Large intestine (tissue), 3 donors: Measurements from ENCODE around the gene FAM186B. TPM values are rescaled to one million over a fixed set of nuclear protein-coding genes. Genes with fewer than 3 reads are reported as not detected.

ENCODE experiments used
- DNase-seq, 2 donors: peaks; one replicate each; pipeline versions ENCODE4 v3.0.0 to v3.0.0-alpha.2; 2013
- H3K27ac ChIP-seq: one replicate; pipeline ENCODE4 v1.5.1; 2013; ENCODE audit warnings: low read length
- H3K27me3 ChIP-seq: 2 replicates; pipeline ENCODE4 v1.6.1; 2013; ENCODE audit warnings: low read length; ENCODE audit not compliant: control insufficient read depth, insufficient read depth
- H3K36me3 ChIP-seq: 2 replicates; pipeline ENCODE4 v1.6.1; 2013; ENCODE audit warnings: low read length; ENCODE audit not compliant: control insufficient read depth, insufficient read depth
- H3K4me1 ChIP-seq: one replicate; pipeline ENCODE4 v1.6.1; 2013; ENCODE audit warnings: low read length; ENCODE audit not compliant: control insufficient read depth, insufficient read depth
- H3K4me3 ChIP-seq: one replicate; pipeline ENCODE4 v1.5.1; 2013; ENCODE audit warnings: low read length
- H3K9me3 ChIP-seq: one replicate; pipeline ENCODE4 v1.6.1; 2013; ENCODE audit warnings: mild to moderate bottlenecking, low read depth, low read length, moderate library complexity; ENCODE audit not compliant: control insufficient read depth
- WGBS: methylation state at CpG from one replicate; pipeline ENCODE4 v1.1.5; 2013; ENCODE audit warnings: low lambda C conversion rate; ENCODE audit not compliant: insufficient coverage; 5-methylcytosine and 5-hydroxymethylcytosine counted together
- polyA plus RNA-seq: library from polyadenylated mRNA; unstranded; fragments of 120-200 nt; gene quantifications from one replicate; pipeline ENCODE4 v1.2.1, GENCODE V29; 2013

The FAM186B gene
- polyA plus RNA-seq, 1 donor: 0.91 TPM

GRCh38 chr12:49549735-49550692, 55.4 kb downstream of the FAM186B start:
- peak in 1 of 2 donors; percentile 59 for DNase-seq
- peak overlapping the region; percentile 15 for H3K27ac ChIP-seq
- no peaks in the 10 kb centered on the region for H3K36me3 ChIP-seq
- H3K4me3 ChIP-seq: peak overlapping the region; percentile 33
- H3K27me3 ChIP-seq: peaks cover 22% of the 10 kb centered on the region
- H3K4me1 ChIP-seq: peaks cover 32% of the 10 kb centered on the region
- no peaks in the 10 kb centered on the region for H3K9me3 ChIP-seq
- no CpG with 5 or more reads among the region's 28 CpGs for WGBS

GRCh38 chr12:49548822-49549648, 56.4 kb downstream of the FAM186B start:
- peak overlapping the region; percentile 33 for H3K4me3 ChIP-seq
- peaks cover 32% of the 10 kb centered on the region for H3K27me3 ChIP-seq
- H3K36me3 ChIP-seq: no peaks in the 10 kb centered on the region
- H3K27ac ChIP-seq: no peak overlapping the region
- H3K9me3 ChIP-seq: no peaks in the 10 kb centered on the region
- no CpG with 5 or more reads among the region's 70 CpGs for WGBS
- peaks cover 32% of the 10 kb centered on the region for H3K4me1 ChIP-seq
- DNase-seq: no peak

DNA sequence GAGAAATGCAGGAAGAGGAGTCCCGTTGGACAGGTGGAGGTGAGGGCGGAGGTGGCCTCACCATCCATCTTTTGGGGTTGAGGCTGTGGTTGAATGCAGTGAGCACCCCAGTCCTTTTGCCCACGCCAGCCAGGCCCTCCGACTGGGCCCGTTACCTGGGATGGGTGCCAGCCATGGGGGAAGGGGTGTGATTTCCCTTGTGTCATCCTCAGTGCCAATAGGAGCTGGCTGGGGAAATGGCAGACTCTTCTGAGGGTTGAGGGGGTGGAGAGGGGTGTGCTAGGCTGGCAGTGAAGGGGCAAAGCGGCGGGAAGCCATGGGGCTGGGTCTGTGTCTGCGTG, 57.0 kb downstream of the FAM186B start:
- no CpG with 5 or more reads among the region's 8 CpGs for WGBS
- Histone ChIP-seq H3K9me3 (no peaks in the 10 kb centered on the region), H3K27ac (no peak overlapping the region), H3K27me3 (peaks cover 37% of the 10 kb centered on the region), H3K4me1 (peaks cover 37% of the 10 kb centered on the region), H3K4me3 (peak overlapping the region; percentile 33), H3K36me3 (no peaks in the 10 kb centered on the region)
- DNase-seq: no peak

GRCh38 chr12:49547090-49547690, 58.2 kb downstream of the FAM186B start:
- H3K9me3 ChIP-seq: peaks cover 3% of the 10 kb centered on the region
- H3K36me3 ChIP-seq: no peaks in the 10 kb centered on the region
- H3K4me1 ChIP-seq: peaks cover 43% of the 10 kb centered on the region
- H3K27me3 ChIP-seq: peaks cover 46% of the 10 kb centered on the region
- no peak overlapping the region for H3K4me3 ChIP-seq
- WGBS: no CpG with 5 or more reads among the region's 7 CpGs
- H3K27ac ChIP-seq: no peak overlapping the region
- no peak for DNase-seq

DNA sequence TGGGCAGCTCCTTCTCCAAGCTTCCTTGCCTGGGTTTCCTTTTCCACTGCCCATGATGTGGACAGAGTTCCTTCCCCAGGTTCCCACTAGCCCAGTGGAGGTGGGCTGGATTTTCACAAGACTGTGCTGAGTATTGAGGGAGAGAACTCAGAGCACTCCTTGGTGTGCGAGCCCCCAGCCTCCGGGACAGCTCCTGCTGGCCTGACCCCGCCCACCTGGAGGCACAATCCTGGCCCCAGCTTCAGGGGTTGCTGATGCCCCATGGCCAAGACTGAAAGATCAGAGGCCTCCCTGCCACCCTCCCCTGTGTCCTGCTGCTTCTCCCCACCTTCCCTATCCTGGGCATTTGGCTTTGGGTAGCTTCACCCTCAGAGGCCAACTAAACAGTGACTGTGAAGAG, 59.0 kb downstream of the FAM186B start:
- no CpG with 5 or more reads among the region's 3 CpGs for WGBS
- no peak for DNase-seq
- Histone ChIP-seq H3K27ac (no peak overlapping the region), H3K4me1 (peaks cover 42% of the 10 kb centered on the region), H3K4me3 (no peak overlapping the region), H3K36me3 (no peaks in the 10 kb centered on the region), H3K9me3 (peaks cover 3% of the 10 kb centered on the region), H3K27me3 (peaks cover 46% of the 10 kb centered on the region)

DNA sequence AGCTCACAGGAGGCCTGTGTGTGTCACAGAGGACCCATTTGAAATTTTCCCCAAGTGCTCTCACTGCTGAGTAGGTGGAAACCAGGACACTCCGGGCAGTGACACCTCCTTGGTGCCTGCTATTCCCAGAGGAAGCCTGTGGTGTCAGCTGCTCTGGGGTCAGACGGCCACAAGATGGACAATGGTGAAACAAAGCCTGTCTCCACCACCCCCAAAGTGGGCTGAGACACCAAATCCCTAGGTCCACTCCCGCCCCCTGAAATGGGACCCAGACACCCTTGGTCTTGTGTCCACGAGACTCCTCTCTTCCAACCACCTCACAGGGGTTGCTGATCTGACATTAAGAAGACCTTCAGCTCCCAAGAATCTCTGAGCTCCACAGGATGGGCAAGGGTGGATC, 59.6 kb downstream of the FAM186B start:
- H3K4me3 ChIP-seq: no peak overlapping the region
- peaks cover 3% of the 10 kb centered on the region for H3K9me3 ChIP-seq
- peaks cover 52% of the 10 kb centered on the region for H3K27me3 ChIP-seq
- no peaks in the 10 kb centered on the region for H3K36me3 ChIP-seq
- H3K4me1 ChIP-seq: peaks cover 36% of the 10 kb centered on the region
- no CpG with 5 or more reads among the region's 4 CpGs for WGBS
- H3K27ac ChIP-seq: no peak overlapping the region
- no peak for DNase-seq

DNA sequence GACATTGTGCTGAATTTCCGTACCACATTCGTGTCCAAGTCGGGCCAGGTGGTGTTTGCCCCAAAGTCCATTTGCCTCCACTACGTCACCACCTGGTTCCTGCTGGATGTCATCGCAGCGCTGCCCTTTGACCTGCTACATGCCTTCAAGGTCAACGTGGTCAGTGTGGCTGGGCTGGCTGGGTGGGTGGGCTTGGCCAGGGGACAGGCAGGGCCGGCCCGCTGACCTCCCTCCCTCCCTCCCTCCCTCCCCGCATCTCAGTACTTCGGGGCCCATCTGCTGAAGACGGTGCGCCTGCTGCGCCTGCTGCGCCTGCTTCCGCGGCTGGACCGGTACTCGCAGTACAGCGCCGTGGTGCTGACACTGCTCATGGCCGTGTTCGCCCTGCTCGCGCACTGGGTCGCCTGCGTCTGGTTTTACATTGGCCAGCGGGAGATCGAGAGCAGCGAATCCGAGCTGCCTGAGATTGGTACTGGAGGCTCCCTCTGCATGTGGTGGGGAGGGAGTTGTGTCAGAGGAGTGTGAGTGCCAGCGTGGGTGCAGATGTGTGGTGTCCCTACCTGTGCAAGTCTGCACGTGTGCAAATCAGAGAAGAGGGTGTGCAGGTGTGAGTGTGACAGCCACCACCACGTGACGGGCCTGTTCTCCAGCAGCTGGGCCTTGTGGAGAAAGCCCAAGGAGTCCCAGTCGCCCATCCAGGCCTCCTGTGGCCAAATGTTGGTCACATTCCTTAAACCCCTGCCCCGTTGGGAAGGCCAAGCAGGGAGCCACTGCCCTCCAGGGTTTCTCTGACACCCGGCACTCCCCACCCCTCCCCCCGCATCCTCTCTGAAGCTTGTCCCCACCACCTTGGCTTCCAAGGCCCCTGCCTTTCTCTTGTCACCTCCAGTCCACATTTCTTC, 61.3 kb downstream of the FAM186B start:
- H3K27ac ChIP-seq: no peak overlapping the region
- H3K27me3 ChIP-seq: peaks cover 68% of the 10 kb centered on the region
- H3K9me3 ChIP-seq: peaks cover 3% of the 10 kb centered on the region
- WGBS: 100% methylated on average over 1 of the region's 39 CpGs
- no peaks in the 10 kb centered on the region for H3K36me3 ChIP-seq
- no peak overlapping the region for H3K4me3 ChIP-seq
- no peak for DNase-seq
- H3K4me1 ChIP-seq: peaks cover 24% of the 10 kb centered on the region

DNA sequence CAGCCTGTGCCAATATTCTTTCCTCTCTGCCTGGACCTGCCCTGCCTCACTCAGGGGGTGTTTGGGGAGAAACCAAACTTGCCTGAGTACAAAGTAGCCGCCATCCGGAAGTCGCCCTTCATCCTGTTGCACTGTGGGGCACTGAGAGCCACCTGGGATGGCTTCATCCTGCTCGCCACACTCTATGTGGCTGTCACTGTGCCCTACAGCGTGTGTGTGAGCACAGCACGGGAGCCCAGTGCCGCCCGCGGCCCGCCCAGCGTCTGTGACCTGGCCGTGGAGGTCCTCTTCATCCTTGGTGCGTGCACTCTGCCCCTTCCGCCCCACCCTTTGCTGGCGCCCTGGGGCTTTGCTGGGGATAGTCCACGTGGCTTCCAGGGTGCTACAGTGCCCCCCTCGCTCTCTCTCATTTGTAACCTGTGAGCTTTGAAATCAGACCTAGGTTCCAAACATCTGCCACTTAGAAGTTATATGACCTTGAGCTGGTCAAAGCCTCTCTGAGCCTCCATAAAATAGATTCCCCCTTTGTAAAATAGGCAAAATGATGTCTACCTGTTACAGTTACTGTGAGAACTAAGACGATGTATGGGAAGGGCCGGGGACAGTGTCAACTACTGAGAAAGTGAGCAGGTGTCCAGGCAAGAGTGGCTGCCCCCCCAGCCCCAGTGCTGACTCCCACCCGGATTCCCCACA, 62.1 kb downstream of the FAM186B start:
- no CpG with 5 or more reads among the region's 20 CpGs for whole genome bisulfite sequencing
- H3K36me3 ChIP-seq: no peaks in the 10 kb centered on the region

DNA sequence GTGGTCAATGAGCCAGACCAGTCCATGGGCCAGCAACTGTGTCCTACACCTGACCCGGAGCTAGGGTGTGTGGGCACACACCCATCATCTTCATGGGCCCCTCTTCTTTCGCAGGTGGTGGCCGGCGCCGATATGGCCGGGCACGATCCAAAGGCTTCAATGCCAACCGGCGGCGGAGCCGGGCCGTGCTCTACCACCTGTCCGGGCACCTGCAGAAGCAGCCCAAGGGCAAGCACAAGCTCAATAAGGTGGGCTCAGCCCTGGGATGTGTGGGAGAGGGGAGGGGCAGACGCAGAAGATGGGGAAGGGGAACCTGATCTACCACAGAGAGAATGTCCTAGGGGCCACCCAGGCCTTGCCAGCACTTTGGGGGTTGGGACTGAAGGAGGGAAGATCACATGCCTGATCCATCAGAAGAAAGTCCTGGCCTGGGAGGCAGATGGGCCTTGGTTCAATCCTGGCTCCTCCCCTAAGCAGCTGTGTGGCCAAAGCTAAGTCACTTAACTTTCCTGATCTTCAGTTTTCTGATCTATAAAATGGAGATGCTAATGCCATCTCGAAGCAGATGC, 62.8 kb downstream of the FAM186B start:
- Histone ChIP-seq H3K27me3 (peaks cover 70% of the 10 kb centered on the region), H3K4me1 (peaks cover 21% of the 10 kb centered on the region)
- no CpG with 5 or more reads among the region's 15 CpGs for WGBS

More for the DNA sequence above, 62.1 kb downstream of the FAM186B start:
- peaks cover 3% of the 10 kb centered on the region for H3K9me3 ChIP-seq
- peaks cover 65% of the 10 kb centered on the region for H3K27me3 ChIP-seq
- no peak overlapping the region for H3K27ac ChIP-seq
- H3K4me3 ChIP-seq: no peak overlapping the region
- H3K4me1 ChIP-seq: peaks cover 17% of the 10 kb centered on the region
- no peak for DNase-seq

More for the DNA sequence above, 62.8 kb downstream of the FAM186B start:
- DNase-seq: no peak
- Histone ChIP-seq H3K4me3 (no peak overlapping the region), H3K27ac (no peak overlapping the region), H3K9me3 (peaks cover 3% of the 10 kb centered on the region), H3K36me3 (no peaks in the 10 kb centered on the region)
